HG03432 (cell line): Measurements from ENCODE around the gene RBPMS2.

Experiments
- ATAC-seq: cut with Tn5 transposase; IDR thresholded peaks from one replicate; pipeline ENCODE4 v1.9.1; 2021; ENCODE audit warnings: mild to moderate bottlenecking, moderate library complexity; ENCODE audit not compliant: unreplicated experiment

Gene RBPMS2

GRCh38 chr15:64731805-64732151 is 43.6 kb downstream of the RBPMS2 start:
- no peak for ATAC-seq

- ATAC-seq: no peak
Observed at GRCh38 chr15:64731012-64731804, 44.2 kb downstream of the RBPMS2 start.

GRCh38 chr15:64730151-64730550 is 45.2 kb downstream of the RBPMS2 start:
- no peak for ATAC-seq

- no peak for ATAC-seq
Observed at GRCh38 chr15:64720188-64720587, 55.2 kb downstream of the RBPMS2 start.

- ATAC-seq: no peak
Observed at GRCh38 chr15:64717735-64718495, 57.5 kb downstream of the RBPMS2 start.

- no peak for ATAC-seq
Observed at GRCh38 chr15:64717130-64717529, 58.3 kb downstream of the RBPMS2 start.

GRCh38 chr15:64716452-64716851 is 58.9 kb downstream of the RBPMS2 start:
- no peak for ATAC-seq

GRCh38 chr15:64713592-64713991 is 61.8 kb downstream of the RBPMS2 start:
- ATAC-seq: no peak

GRCh38 chr15:64712353-64712752 is 63.0 kb downstream of the RBPMS2 start:
- ATAC-seq: no peak

GRCh38 chr15:64710676-64711428 is 64.5 kb downstream of the RBPMS2 start:
- no peak for ATAC-seq

GRCh38 chr15:64706011-64706911 is 69.1 kb downstream of the RBPMS2 start:
- no peak for ATAC-seq

- ATAC-seq: no peak
Observed at GRCh38 chr15:64705006-64705405, 70.4 kb downstream of the RBPMS2 start.

GRCh38 chr15:64703632-64703959 is 71.8 kb downstream of the RBPMS2 start:
- no peak for ATAC-seq

- ATAC-seq: peak; percentile 92
Observed at GRCh38 chr15:64702816-64703631, 72.4 kb downstream of the RBPMS2 start.

- no peak for ATAC-seq
Observed at GRCh38 chr15:64701482-64702184, 73.8 kb downstream of the RBPMS2 start.

GRCh38 chr15:64701051-64701450 is 74.3 kb downstream of the RBPMS2 start:
- ATAC-seq: no peak

GRCh38 chr15:64699751-64700388 is 75.5 kb downstream of the RBPMS2 start:
- ATAC-seq: no peak

GRCh38 chr15:64698823-64699222 is 76.6 kb downstream of the RBPMS2 start:
- no peak for ATAC-seq

GRCh38 chr15:64697911-64698369 is 77.4 kb downstream of the RBPMS2 start:
- ATAC-seq: no peak
